ENCODE measurements around the gene ARFRP1.

DNA sequence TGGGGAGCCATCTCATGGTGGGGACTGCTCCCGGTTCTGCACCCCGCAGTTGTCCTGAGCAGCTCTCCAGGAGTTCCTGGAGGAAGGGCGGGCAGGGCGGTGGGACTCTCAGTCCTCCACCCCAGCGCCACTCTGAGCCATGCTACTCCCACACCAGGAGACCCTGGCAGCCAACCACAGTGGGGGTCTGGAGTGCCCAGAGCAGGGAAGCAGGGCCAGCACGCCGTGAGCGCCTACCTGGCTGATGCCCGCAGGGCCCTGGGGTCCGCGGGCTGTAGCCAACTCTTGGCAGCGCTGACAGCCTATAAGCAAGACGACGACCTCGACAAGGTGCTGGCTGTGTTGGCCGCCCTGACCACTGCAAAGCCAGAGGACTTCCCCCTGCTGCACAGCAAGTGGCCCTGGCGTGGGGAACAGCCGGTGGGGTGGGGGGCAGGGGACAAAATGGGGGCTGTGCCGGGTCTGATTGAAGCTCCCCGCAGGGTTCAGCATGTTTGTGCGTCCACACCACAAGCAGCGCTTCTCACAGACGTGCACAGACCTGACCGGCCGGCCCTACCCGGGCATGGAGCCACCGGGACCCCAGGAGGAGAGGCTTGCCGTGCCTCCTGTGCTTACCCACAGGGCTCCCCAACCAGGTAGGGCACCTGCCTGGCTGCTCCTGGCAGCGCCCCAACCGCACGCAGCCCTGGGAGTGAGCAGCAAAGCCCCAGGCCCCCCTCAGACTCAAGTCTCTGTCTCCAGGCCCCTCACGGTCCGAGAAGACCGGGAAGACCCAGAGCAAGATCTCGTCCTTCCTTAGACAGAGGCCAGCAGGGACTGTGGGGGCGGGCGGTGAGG lies 13.0 kb downstream of the ARFRP1 start:
- TF ChIP-seq, protein P1, sequence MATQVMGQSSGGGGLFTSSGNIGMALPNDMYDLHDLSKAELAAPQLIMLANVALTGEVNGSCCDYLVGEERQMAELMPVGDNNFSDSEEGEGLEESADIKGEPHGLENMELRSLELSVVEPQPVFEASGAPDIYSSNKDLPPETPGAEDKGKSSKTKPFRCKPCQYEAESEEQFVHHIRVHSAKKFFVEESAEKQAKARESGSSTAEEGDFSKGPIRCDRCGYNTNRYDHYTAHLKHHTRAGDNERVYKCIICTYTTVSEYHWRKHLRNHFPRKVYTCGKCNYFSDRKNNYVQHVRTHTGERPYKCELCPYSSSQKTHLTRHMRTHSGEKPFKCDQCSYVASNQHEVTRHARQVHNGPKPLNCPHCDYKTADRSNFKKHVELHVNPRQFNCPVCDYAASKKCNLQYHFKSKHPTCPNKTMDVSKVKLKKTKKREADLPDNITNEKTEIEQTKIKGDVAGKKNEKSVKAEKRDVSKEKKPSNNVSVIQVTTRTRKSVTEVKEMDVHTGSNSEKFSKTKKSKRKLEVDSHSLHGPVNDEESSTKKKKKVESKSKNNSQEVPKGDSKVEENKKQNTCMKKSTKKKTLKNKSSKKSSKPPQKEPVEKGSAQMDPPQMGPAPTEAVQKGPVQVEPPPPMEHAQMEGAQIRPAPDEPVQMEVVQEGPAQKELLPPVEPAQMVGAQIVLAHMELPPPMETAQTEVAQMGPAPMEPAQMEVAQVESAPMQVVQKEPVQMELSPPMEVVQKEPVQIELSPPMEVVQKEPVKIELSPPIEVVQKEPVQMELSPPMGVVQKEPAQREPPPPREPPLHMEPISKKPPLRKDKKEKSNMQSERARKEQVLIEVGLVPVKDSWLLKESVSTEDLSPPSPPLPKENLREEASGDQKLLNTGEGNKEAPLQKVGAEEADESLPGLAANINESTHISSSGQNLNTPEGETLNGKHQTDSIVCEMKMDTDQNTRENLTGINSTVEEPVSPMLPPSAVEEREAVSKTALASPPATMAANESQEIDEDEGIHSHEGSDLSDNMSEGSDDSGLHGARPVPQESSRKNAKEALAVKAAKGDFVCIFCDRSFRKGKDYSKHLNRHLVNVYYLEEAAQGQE (IDR thresholded peaks at IDR 0.05; ENCODE audit: insufficient replicate concordance, low read depth): no peak
- TF ChIP-seq, protein P2, sequence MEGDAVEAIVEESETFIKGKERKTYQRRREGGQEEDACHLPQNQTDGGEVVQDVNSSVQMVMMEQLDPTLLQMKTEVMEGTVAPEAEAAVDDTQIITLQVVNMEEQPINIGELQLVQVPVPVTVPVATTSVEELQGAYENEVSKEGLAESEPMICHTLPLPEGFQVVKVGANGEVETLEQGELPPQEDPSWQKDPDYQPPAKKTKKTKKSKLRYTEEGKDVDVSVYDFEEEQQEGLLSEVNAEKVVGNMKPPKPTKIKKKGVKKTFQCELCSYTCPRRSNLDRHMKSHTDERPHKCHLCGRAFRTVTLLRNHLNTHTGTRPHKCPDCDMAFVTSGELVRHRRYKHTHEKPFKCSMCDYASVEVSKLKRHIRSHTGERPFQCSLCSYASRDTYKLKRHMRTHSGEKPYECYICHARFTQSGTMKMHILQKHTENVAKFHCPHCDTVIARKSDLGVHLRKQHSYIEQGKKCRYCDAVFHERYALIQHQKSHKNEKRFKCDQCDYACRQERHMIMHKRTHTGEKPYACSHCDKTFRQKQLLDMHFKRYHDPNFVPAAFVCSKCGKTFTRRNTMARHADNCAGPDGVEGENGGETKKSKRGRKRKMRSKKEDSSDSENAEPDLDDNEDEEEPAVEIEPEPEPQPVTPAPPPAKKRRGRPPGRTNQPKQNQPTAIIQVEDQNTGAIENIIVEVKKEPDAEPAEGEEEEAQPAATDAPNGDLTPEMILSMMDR (IDR thresholded peaks at IDR 0.05; ENCODE audit: insufficient read depth, low read length): no peak

Measured in HL-60 (cell line).